LNCAP (cell line): ENCODE data around the gene CLDN10.

Experiments
- CTCF ChIP-seq: fragments of 450-650 bp; IDR thresholded peaks from 2 replicates; pipeline ENCODE4 v1.5.1; 2017; ENCODE audit warnings: mild to moderate bottlenecking

Gene CLDN10

GRCh38 chr13:95620825-95621498 lies 68.4 kb downstream of the CLDN10 start:
- no peak for TF ChIP-seq CTCF

- no peak for TF ChIP-seq CTCF
These were observed 70.6 kb downstream of the CLDN10 start for GRCh38 chr13:95623141-95623540.

- TF ChIP-seq CTCF = peak; percentile 57
These were observed 71.5 kb downstream of the CLDN10 start for GRCh38 chr13:95624020-95624419.

GRCh38 chr13:95626768-95627167 lies 74.2 kb downstream of the CLDN10 start:
- TF ChIP-seq CTCF = no peak

GRCh38 chr13:95627590-95627989 lies 75.1 kb downstream of the CLDN10 start:
- TF ChIP-seq CTCF = no peak

- TF ChIP-seq CTCF = no peak
These were observed 76.0 kb downstream of the CLDN10 start for GRCh38 chr13:95628488-95628887.

- TF ChIP-seq CTCF = no peak
These were observed 76.6 kb downstream of the CLDN10 start for GRCh38 chr13:95629071-95629470.
